Measurements from ENCODE around the gene NCMAP. TPM values are rescaled to one million over a fixed set of nuclear protein-coding genes. Genes with fewer than 3 reads are reported as not detected.

The NCMAP gene
- total RNA-seq, 1 donor from 2014 or later = not detected

GRCh38 chr1:24554714-24555113 is 1.2 kb upstream of the NCMAP start:
- no peak for TF ChIP-seq CTCF (IDR thresholded peaks at IDR 0.05)
- CTCF ChIA-PET = no interaction called here
- H3K4me1 Mint-ChIP-seq = peaks cover 14% of the 10 kb centered on the region
- peaks cover 16% of the 10 kb centered on the region for H3K27me3 Mint-ChIP-seq
- no peak overlapping the region for H3K27ac Mint-ChIP-seq
- DNase-seq (no peak), ATAC-seq (ENCODE audit: low read depth) (no peak)
- POLR2A ChIA-PET = no interaction called here
- no peaks in the 10 kb centered on the region for H3K36me3 Mint-ChIP-seq (ENCODE audit: low read depth)
- H3K9me3 Mint-ChIP-seq = no peaks in the 10 kb centered on the region
- H3K4me3 Mint-ChIP-seq = no peak overlapping the region
- intact Hi-C loops (cut with micrococcal nuclease) = loop anchor here (2.0 kb wide), 1 partner anchor 14 kb away; no protein-coding TSS in a partner anchor

GRCh38 chr1:24556414-24556795 is 518 bp downstream of the NCMAP start:
- POLR2A ChIA-PET = no interaction called here
- intact Hi-C loops (cut with micrococcal nuclease) = no loop called here
- ATAC-seq (ENCODE audit: low read depth) (no peak), DNase-seq (no peak)
- Mint-ChIP-seq H3K4me1 (peaks cover 12% of the 10 kb centered on the region), H3K36me3 (ENCODE audit: low read depth) (no peaks in the 10 kb centered on the region), H3K27me3 (peaks cover 16% of the 10 kb centered on the region), H3K27ac (no peak overlapping the region), H3K4me3 (peak overlapping the region; percentile 64), H3K9me3 (no peaks in the 10 kb centered on the region)
- no peak for TF ChIP-seq CTCF (IDR thresholded peaks at IDR 0.05)
- CTCF ChIA-PET = no interaction called here

- POLR2A ChIA-PET = no interaction called here
These were observed 1.3 kb downstream of the NCMAP start for GRCh38 chr1:24557220-24557619.

GRCh38 chr1:24557711-24558131 is 1.8 kb downstream of the NCMAP start:
- intact Hi-C loops (cut with micrococcal nuclease) = no loop called here
- ATAC-seq (ENCODE audit: low read depth) (no peak), DNase-seq (no peak)
- Mint-ChIP-seq H3K4me3 (no peak overlapping the region), H3K9me3 (no peaks in the 10 kb centered on the region), H3K27ac (no peak overlapping the region), H3K36me3 (ENCODE audit: low read depth) (no peaks in the 10 kb centered on the region), H3K4me1 (peaks cover 10% of the 10 kb centered on the region), H3K27me3 (peaks cover 16% of the 10 kb centered on the region)
- no peak for TF ChIP-seq CTCF (IDR thresholded peaks at IDR 0.05)
- ChIA-PET POLR2A (interaction anchor here (0.6 kb wide), 1 partner anchor 729 kb away, joined by 5 read pairs; no protein-coding TSS in a partner anchor), CTCF (interaction anchor here (0.8 kb wide), 1 partner anchor 29 kb away, joined by 3 read pairs; no protein-coding TSS in a partner anchor)

More at GRCh38 chr1:24557220-24557619, 1.3 kb downstream of the NCMAP start:
- ATAC-seq (ENCODE audit: low read depth) (no peak), DNase-seq (no peak)
- peaks cover 16% of the 10 kb centered on the region for H3K27me3 Mint-ChIP-seq
- intact Hi-C loops (cut with micrococcal nuclease) = no loop called here
- peaks cover 10% of the 10 kb centered on the region for H3K4me1 Mint-ChIP-seq
- peak overlapping the region; percentile 11 for H3K4me3 Mint-ChIP-seq
- no peak for TF ChIP-seq CTCF (IDR thresholded peaks at IDR 0.05)
- CTCF ChIA-PET = no interaction called here
- no peak overlapping the region for H3K27ac Mint-ChIP-seq
- no peaks in the 10 kb centered on the region for H3K9me3 Mint-ChIP-seq
- H3K36me3 Mint-ChIP-seq (ENCODE audit: low read depth) = no peaks in the 10 kb centered on the region

- H3K27me3 Mint-ChIP-seq = peaks cover 16% of the 10 kb centered on the region
- ChIA-PET CTCF (interaction anchor here (0.8 kb wide), 1 partner anchor 29 kb away, joined by 3 read pairs; no protein-coding TSS in a partner anchor), POLR2A (interaction anchor here (0.6 kb wide), 1 partner anchor 730 kb away, joined by 5 read pairs; no protein-coding TSS in a partner anchor)
- H3K27ac Mint-ChIP-seq = no peak overlapping the region
- H3K36me3 Mint-ChIP-seq (ENCODE audit: low read depth) = no peaks in the 10 kb centered on the region
- DNase-seq (no peak), ATAC-seq (ENCODE audit: low read depth) (no peak)
- H3K4me1 Mint-ChIP-seq = peaks cover 10% of the 10 kb centered on the region
- no peak overlapping the region for H3K4me3 Mint-ChIP-seq
- no peak for TF ChIP-seq CTCF (IDR thresholded peaks at IDR 0.05)
- H3K9me3 Mint-ChIP-seq = no peaks in the 10 kb centered on the region
- intact Hi-C loops (cut with micrococcal nuclease) = no loop called here
These were observed 2.6 kb downstream of the NCMAP start for GRCh38 chr1:24558455-24558854.
